HG03354 (cell line): ENCODE data around the gene CDH13.

Source experiments
- ATAC-seq: cut with Tn5 transposase; IDR thresholded peaks from one replicate; pipeline ENCODE4 v1.9.1; 2021; ENCODE audit warnings: mild to moderate bottlenecking; ENCODE audit not compliant: unreplicated experiment, poor library complexity, severe bottlenecking

Gene CDH13

GRCh38 chr16:82819286-82819685, 192.5 kb downstream of the CDH13 start:
- ATAC-seq: no peak

- no peak for ATAC-seq
Measured at GRCh38 chr16:82820855-82821254, 194.1 kb downstream of the CDH13 start.

DNA sequence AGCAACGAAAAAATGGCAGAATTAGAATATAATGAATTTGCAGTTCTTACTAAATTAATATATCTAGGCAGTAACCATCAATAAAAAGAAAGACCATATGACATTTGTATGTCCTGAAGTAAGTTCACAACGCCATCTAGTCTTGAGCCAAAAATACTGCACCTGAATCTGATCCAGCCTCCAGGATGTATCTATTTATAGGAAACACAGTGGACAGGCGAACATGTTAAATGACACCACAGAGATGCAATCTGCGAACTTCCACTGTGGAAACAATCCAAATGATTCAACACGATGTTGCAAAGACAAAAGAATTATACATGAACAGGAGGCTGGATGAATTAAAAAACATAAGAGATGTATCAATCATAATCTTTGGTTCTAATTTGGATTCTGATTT, 197.6 kb downstream of the CDH13 start:
- no peak for ATAC-seq

DNA sequence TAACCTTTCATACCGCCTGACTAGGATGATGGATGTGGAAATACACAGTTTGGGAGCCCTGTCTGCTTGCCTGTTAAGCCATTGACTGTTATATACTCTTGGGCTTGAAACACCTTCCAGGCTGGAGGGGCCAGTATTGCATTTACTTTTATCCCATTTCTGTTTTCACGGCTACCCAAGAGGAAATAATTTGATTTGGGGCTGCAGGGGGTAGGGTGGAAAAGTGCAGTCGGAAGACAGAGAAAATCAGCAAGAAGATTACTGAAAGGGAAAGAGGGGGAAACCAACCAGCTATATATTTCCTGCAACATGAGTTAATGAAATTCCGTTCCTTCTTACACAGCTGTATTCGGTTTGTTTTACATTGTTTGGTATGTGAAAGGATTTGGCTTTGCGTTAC, 202.5 kb downstream of the CDH13 start:
- no peak for ATAC-seq

DNA sequence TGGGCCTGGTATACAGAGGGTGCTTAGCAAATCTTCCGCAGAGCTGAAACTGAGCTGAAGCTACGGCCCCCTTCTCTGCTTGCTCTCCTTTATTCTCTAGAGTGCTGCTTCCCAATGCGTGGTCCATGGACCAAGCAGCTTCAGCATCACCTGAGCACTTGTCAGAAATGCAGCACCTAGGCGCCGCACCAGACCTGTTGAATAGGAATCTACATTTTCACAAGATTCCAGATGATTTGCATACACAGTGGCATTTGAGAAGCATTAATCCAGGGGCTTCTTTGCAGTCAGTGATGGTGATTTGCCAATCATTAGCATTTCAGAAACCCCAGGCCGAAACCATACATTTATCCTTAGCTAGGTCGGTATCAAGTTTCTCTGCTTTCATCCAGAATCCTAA, 204.2 kb downstream of the CDH13 start:
- ATAC-seq: no peak

DNA sequence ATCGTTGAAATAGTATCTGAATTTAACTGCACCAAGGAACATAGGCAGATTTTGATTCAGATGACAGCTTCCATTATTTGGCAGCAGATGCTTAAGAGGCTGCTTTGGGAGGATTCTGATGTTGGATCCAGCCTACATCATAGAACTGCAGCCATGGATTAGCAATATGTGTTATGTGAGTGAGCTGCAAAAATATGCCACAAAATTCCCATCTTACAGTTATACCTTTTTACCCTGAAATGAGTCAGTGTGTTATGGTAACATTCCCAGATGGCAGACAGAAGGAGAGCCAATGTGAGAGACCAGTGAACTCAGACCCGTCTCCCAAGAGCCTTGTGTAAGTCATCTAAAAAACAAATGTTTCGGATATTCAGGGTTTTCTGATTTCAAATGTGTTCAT, 206.1 kb downstream of the CDH13 start:
- ATAC-seq: no peak

DNA sequence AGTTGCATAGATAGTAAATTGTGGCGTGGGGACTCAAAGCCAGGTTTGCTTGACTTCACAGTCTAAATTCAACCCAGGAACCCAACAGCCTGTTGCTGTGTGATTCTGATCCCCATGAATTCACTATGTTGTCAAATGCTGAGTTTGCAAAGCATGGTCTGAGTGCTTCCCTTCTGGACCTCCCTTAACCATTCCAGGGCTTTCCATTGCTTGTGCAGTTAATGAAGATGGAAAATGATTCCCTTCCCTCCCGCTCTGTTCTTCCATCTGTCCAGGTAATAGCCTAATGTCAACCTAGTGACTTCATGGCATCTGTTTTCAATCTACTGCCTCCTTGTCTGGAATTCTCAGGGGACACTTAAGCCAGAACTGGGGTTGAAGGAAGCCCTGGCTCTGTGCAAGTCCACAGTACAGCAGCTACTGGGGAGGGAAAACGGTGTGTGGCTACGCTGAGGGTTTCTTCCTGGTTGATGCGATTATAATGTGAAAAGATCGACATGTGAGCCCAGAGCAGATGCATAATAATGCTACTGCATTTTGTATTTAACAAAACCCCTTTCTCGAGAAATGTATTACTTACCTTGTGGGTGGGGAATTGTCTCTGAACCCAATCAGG, 206.7 kb downstream of the CDH13 start:
- ATAC-seq: no peak

GRCh38 chr16:82834151-82834815, 207.5 kb downstream of the CDH13 start:
- no peak for ATAC-seq

- no peak for ATAC-seq
Measured at GRCh38 chr16:82835487-82836155, 208.9 kb downstream of the CDH13 start.

DNA sequence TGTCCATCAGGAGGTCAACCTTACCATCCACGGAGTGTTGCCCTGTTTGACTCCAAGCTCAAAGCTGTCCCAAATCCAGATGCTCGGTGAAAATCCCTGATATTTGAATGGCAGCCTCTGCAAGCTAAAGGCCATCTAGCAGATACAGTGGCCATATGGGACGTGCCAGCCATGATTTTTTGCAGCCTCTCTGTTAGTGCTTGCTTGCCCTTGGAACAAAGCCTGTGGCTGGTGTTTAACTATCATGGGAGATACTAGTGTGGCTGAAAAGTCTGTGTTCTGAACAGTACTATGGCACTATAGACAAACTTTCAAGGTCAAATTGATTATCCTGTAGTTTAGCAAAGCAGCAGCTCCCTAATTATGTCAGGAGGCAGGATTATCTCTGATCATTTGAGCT, 214.3 kb downstream of the CDH13 start:
- no peak for ATAC-seq

DNA sequence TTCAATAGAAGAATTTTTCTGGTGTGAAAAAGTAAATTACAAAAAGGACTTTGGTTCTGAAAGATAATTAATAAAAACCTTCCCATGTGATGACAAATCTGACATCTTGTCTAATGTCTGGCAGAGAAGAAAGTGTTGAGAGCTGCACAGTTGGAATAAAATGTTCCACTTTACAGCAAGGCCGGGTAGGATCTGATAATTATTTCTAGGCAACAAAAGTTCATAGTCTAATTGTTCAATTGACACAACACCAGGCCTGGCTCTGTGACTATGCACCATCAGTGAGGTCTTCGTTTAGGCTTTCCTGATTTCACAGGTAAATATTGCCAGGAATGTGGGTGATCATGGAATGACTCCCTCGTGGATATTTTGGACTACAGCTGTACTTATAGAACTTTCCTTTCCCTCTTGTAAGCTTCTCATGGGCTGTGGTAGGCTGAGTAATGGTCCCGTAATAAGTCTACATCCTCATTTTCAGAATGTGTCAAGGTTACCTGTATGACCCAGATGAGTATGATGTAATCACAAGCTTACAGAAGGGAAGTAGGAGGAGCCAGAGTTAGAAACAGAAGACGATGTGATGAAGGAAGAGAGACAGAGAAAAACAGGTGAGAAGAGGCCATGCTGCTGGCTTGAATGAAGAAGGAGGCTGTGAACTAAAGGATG, 217.0 kb downstream of the CDH13 start:
- ATAC-seq: no peak

- ATAC-seq: no peak
Measured at GRCh38 chr16:82845116-82845515, 218.3 kb downstream of the CDH13 start.

DNA sequence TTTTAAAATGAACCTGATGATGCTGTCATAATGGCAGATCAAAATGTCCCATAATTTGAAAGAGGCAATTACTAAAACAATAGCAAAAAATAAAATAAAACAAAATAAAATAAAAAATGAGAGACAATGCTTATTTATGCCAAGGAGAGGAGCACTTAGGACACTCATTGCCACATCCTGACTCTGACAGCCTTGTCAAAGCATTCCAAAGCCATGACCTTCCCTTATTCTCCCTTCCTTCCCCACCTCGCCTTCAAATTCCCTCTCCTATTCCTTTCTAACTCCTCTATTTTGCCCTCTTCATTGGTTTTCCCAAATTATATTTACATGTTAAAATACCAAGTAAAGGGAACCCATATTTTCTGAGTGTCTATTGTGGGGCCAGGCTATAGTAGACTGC, 220.0 kb downstream of the CDH13 start:
- ATAC-seq: no peak

DNA sequence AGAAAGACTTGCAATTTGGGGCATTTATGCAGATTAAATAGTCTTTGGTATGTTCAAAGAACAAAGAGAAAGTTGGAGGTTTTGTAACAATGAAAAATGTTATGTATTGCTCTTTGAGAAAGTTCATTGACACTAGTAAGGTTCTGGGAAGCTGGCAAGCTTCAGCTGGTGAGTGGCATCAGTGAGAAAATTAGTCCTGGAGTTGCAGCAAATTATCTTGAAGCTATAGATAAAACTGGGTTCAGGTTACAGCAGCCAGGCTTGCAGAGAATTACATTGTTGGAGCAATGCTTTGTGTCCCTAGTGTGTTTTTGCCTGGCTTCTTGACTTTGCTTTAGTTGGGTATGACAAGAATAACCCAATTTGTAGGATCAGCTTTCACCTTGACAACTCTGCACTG, 221.2 kb downstream of the CDH13 start:
- no peak for ATAC-seq

GRCh38 chr16:82852388-82853008, 225.7 kb downstream of the CDH13 start:
- ATAC-seq: no peak

- ATAC-seq: no peak
Measured at GRCh38 chr16:82855471-82855870, 228.7 kb downstream of the CDH13 start.

DNA sequence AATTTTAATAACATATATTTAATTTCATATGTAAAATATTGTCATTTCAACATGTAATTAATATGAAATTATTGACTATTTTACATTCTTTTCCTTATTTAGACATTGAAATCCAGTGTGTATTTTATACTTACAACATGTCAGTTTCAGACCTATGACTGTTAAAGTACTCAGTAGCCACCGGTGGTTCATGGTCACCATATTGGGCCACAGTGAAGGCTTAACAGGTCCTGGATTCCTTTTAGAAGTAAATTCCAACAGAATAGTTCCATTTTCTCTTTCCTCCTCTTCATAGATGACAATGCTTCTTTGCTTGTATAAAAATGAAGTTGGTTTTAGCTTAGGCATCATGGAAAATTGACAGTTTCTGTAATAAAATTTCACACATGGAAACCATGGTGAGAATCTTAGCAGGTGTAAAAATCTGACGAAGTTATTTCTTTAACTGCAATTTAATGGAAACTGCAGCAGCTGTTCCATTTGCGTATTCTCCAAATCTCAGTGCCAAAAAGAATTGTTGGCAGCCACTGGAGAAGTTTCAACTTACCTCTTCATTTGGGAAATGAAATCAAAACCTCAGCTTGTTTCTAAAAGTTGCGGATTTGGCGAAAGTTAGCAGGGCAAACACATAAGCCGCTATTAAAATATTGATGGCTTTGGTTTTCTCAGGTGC, 231.1 kb downstream of the CDH13 start:
- no peak for ATAC-seq

GRCh38 chr16:82859662-82860061, 232.9 kb downstream of the CDH13 start:
- no peak for ATAC-seq

- ATAC-seq: no peak
Measured at GRCh38 chr16:82860071-82860470, 233.3 kb downstream of the CDH13 start.

- ATAC-seq: no peak
Measured at GRCh38 chr16:82862057-82862456, 235.3 kb downstream of the CDH13 start.
